HG03280 (cell line): Measurements from ENCODE around the gene EXOC3L4.
"Not testable (repeated sequence)": the region's sequence is repeated elsewhere in the genome, so short reads cannot be mapped to it uniquely, and the experiment has no call there.

Source experiments
- ATAC-seq: cut with Tn5 transposase; IDR thresholded peaks from one replicate; pipeline ENCODE4 v1.9.1; 2021; ENCODE audit warnings: mild to moderate bottlenecking, moderate library complexity; ENCODE audit not compliant: unreplicated experiment

EXOC3L4 gene

DNA sequence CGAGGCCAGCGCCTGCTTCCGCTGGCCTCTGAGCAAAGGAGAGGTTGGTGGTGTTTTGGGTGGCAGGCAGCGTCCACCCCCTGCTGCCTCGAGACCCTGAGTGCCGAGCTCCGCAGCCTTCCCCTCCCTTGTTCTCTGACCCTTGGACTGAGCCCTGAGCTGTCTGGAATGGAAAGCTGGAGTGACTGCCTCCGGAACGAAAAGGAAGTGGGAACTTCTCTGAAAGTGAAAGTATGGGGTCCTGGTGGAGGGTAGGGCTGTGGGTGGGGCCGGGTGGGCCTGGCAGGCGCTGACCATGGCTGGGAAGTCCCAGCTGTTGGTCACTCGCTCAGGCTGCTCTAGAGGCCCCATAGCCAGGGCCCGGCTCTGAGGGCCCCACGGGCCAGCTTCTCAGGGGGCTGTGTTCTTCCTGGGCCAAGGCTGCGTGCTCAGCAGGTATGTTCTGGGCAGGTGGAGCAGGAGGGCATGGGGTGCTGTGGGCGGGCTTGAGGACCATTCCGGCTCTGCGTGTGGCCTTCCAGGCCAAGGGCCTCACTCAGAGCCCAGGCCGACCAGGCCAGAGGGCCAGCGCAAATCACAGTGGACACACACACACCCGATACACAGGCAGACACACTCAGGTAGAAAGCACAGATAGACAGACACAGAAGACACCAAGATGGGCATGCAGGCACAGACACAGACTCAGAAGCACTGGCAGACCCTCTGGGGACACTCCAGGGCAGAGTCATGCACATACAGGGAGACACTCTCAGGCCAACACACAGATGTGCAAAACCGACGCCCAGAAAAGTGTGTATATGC is at the start of gene EXOC3L4:
EXOC3L4 (plus strand) TSS at position 320 of the 804 bp plus-strand sequence. CDS start 5,495 bp downstream, outside the sequence.
- ATAC-seq: no peak

DNA sequence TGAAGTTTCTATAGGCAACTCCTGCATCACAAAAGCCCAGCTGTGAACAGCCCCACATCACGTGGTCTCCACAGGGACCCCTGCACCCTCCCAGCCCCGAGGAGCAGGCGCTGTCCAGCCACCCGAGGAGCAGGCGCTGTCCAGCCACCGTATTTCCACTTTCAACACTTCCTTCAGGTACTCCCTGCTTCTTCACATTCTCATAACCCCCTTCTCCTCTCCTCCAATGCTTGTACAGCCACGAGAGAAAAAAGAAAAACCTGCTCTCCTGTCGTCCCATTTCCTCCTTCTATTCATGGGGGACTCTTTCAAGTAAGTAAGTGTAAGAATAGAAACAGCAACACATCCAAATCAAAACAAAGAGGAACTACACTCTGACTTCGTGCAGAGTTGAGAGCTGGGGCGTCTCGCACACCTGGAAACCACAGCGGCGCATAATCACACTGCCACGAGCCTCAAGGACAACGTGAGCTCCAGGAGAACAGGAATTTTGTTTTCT is 49.1 kb upstream of the EXOC3L4 start:
- no peak for ATAC-seq

GRCh38 chr14:103047453-103047852 is 47.1 kb upstream of the EXOC3L4 start:
- not testable (repeated sequence) for ATAC-seq

GRCh38 chr14:103050935-103051334 is 43.6 kb upstream of the EXOC3L4 start:
- no peak for ATAC-seq

DNA sequence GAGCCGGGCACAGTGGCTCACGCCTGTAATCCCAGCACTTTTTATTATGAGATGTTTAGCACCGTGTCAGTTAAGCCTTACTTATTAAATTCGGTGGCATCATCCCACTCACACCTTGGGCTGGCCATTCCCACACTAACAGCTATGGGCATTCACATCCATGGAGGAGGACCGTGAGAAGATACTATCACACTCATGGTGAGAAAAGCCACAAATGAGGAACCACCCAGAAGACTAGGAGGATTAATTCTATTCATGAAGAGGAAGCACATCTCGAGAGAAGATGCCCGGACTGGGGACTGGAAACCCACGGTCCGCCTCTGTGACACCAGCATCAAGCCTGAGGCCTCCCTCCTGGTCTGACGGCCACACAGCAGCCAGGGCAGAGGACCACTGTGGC is 42.1 kb upstream of the EXOC3L4 start:
- ATAC-seq: no peak

GRCh38 chr14:103055695-103056094 is 38.8 kb upstream of the EXOC3L4 start:
- ATAC-seq: no peak

DNA sequence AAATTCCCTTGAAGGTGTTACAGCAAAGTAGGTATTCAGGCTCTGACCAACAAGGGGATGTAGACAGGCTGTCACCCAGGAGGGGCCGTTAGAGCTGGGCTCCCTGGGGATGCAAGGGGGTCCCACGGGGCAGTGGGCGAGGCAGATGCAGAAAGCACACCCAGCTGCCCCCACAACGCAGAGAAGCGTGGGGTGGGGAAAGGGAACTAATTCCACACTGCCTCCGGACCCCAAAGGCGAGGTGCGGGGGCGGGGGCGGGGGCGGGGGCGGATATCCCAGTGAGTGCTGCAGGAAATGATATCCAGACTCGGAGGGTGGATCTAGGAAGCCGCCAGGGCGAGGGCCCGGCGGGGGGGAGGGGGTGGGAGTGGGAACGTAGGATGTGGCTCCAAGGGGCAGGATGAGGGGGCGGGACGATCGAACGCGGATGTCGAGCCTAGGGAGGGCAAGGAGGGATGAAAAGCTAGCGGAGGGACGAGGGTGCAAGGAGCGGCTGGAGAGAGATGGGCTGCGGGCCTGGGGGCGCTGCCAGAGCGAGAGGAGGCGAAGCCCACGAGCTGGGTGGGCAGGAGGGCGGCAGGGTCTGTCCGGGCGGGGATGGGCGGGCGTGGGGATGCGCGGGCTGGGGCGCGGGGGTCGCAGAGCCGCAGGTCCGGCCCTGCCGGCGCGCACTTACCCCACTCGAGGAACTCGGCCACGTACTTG is 38.0 kb upstream of the EXOC3L4 start:
- no peak for ATAC-seq

- ATAC-seq: peak; percentile 19
Measured at GRCh38 chr14:103057028-103057371, 37.5 kb upstream of the EXOC3L4 start.

- peak; percentile 63 for ATAC-seq
Measured at GRCh38 chr14:103057372-103058163, 37.0 kb upstream of the EXOC3L4 start, which contains the start of gene CDC42BPB. CDC42BPB (minus strand) TSS chr14:103057549; CDS start chr14:103057173, 376 bp downstream.

DNA sequence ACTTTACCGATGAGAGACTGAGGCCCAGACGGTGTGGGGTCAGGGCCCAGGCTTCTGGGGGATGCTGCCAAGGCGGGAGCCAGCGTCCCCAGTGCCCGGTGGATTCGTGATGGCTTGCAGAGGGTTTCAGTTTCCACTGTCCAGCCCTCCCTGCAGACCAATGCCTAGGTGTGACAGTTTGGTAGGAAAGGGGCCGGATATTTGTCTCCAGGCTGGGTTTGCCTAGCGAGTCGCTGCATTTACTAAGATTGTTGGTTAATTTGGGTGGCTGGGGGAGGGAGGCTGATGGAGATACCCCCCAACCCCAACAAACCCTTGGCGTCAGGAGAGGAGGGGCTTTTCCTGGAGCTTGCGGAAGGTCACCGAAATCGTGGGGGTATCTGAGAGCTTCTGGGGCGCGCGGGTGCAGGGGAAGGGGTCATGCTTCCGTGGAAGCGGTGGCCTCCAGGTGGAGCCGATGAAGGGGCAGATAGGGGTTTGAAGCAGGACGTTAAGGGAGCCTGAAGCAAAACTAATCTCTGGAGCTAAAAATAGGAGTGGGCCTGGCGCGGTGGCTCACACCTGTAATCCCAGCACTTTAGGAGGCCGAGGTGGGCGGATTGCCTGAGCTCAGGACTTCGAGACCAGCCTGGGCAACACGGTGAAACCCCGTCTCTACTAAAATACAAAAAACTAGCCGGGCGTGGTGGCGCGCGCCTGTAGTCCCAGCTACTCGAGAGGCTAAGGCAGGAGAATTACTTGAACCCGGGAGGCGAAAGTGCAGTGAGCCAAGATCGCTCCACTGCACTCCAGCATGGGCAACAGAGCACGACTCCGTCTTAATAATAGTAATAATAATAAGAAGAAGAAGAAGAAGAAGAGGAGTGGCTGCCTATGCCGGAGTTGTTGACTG is 36.1 kb upstream of the EXOC3L4 start:
- no peak for ATAC-seq

- no peak for ATAC-seq
Measured at GRCh38 chr14:103059556-103059955, 35.0 kb upstream of the EXOC3L4 start.

- ATAC-seq: no peak
Measured at GRCh38 chr14:103061482-103061976, 33.0 kb upstream of the EXOC3L4 start.

DNA sequence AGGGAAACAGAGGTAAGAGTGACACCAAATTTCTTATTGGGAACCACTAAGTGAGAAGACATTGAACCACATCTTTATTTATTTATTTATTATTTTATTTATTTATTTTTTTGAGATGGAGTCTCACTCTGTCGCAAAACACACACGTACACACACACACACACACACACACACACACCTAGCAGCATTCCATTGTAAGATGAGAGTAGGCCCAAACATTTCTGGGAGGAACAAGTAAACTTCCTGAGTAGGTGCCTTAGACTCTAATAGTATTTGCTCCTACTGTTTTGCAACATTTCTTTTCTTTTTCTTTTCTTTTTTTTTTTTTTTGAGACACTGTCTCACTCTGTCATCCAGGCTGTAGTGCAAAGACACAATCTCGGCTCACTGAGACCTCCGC is 30.1 kb upstream of the EXOC3L4 start:
- ATAC-seq: no peak

DNA sequence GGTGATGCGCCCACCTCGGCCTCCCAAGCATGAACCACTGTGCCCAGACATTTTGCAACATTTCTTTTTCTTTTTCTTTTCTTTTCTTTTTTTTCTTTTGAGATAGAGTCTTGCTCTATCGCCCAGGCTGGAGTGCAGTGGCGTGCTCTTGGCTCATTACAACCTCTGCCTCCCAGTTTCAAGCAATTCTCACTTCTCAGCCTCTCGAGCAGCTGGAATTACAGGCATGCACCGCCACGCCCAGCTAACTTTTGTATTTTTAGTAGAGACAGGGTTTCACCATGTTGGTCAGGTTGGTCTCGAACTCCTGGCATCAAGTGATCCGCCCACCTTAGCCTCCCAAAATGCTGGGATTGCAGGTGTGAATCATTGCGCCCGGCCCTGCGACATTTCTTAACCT is 29.5 kb upstream of the EXOC3L4 start:
- no peak for ATAC-seq

DNA sequence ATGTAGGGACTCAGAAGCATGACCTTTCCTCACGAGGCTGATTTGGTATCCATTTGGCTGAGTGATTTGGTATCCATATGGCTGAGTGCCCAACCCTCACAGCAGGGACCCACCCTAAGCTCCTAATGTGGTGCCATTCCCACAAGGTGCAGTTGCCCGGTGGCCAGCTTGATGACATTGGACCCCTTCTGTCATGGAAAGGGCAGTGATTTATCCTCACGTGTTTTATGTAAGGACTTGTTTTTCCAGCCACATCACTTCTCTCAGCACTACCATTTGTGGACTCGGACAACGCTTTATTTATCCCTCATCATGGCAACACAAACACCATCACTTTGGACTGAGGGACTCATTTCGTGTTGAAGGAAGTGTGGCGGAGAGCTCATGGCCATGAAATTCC is 28.7 kb upstream of the EXOC3L4 start:
- no peak for ATAC-seq

DNA sequence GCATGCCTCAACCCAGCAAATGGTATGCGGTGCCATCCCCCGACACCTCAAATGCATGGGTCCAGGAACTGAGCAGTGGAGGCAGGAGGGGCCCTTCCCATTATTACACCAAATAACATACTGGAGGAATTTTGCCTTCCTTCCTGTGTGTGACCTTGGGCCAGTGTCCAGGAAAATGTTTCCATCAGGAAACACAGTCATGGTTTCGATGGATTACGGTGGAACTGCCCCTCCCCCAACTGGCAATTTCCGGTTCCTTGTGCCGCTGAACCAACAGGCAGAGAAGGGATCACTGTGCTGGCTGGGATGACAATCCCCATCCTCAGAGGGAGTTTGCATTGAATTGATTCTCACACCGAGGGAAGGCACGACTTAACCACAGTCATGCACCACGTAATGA is 28.1 kb upstream of the EXOC3L4 start:
- no peak for ATAC-seq

DNA sequence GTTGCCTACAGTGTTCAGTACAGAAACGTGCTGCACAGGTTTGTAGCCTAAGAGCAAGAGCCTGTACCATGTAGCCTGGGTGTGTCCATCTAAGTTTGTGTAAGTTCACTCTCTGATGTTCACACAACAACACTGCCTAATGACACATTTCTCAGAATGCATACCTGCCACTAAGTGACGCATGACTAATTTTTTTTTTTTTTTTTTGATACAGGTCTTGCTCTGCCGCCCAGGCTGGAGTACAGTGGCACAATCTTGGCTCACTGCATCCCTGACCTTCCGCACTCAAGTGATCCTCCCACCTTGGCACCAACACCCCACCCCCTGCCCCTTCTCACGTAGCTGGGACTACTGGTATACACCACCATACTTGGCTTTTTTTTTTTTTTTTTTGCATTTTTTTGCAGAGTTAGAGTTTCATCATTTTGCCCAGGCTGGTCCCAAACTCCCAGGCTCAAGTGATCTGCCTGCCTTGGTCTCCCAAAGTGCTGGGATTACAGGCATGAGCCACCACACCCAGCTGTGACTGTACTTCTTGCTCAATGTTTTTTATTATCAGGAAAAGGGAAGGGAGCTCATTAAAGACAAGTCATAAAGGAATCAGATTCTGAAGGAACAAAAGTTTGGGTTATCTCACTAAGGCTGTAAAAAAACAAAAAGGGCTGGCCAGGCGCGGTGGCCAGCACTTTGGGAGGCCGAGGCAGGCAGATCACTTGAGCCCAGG is 27.1 kb upstream of the EXOC3L4 start:
- ATAC-seq: no peak

DNA sequence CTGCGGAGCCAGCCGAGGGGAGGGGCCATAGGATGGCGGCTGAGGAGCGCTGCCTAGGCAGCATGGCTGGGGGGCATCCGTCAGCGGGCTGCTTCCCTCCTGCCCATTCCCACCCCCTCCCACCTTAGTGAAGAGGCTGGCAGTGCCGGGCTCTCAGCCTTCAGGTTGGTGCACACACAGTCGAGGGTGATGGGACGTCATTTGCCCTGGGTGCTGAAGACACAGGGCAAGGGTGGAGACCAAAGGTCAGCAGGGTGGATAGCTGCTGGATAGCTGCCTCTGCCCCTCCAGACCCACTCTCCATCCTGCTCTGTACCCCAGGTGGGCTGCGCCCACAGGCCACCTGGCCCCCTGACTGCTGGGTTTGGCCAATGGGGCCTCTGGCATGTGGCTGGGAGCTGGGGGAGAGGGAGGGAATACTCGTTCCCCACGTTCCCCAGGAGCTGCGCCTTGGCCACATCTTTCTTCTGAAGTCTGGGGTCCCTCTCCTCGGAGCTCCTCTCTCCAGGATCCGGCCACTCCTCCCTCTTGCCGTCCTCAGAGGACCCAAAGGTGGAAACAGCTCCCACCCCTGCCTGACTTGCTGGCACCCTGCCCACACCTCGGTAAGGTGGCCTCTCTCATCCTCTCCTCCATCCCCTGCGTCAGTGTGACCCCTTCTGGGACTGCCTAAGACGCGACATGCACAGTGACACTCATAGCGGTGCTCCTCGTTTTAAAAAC is 26.0 kb upstream of the EXOC3L4 start:
- ATAC-seq: no peak
